Testis (tissue), 2 donors: Measurements from ENCODE around the gene CCDC92B.

Source experiments
- POLR2A ChIP-seq: fragments of 450-650 bp; IDR thresholded peaks from one replicate; pipeline ENCODE4 v1.6.1; 2017; ENCODE audit warnings: antibody characterized with exemption, mild to moderate bottlenecking, moderate library complexity
- TF ChIP-seq, protein P1 (sequence below), 3 experiments: fragments of 450-650 bp in 2 of 3; fragments of 200-600 bp in 1 of 3; sonication (generic) in 1 of 3; IDR thresholded peaks; one replicate each; pipeline ENCODE4 v1.5.1; 2016 to 2019; ENCODE audit warnings: antibody characterized with exemption in 3 of 3, mild to moderate bottlenecking in 2 of 3, moderate library complexity in 1 of 3

DNA sequence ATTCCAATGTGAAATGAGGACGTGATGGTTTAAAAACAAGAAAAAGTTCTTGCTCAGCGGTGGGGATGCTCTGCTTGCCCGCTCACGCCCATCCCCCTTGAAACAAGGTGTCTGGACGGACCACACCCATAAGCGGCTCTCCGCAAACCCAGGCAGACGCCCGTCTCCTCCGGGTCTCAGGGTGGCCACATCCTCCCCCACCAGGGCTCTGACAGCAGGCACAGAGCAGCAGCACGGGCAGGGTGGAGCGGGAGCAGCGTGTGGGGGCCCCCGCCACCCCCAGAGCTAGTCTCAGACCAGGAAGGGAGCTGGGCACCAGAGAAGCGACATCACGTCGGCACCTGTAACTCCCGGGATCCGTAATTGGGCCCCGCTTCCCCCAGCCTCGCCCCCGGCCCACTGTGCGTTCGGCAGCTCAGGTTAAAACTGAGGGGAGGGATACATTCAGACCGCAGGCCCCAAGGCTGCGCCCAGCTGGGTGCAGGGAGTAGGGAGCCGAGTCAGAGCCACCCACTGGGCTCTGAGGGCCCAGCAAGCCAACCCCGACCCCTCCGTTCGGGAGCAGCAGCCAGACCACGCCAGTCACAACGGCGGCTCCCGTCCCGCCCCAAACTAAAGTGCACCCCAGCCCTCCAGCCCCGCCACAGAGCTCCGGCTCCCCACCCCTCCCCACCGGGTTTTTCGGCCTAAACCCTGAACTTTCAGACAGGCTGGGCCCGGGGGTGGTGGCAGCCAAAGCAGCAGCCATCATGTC, 59.9 kb downstream of the CCDC92B start:
- TF ChIP-seq, protein P1, sequence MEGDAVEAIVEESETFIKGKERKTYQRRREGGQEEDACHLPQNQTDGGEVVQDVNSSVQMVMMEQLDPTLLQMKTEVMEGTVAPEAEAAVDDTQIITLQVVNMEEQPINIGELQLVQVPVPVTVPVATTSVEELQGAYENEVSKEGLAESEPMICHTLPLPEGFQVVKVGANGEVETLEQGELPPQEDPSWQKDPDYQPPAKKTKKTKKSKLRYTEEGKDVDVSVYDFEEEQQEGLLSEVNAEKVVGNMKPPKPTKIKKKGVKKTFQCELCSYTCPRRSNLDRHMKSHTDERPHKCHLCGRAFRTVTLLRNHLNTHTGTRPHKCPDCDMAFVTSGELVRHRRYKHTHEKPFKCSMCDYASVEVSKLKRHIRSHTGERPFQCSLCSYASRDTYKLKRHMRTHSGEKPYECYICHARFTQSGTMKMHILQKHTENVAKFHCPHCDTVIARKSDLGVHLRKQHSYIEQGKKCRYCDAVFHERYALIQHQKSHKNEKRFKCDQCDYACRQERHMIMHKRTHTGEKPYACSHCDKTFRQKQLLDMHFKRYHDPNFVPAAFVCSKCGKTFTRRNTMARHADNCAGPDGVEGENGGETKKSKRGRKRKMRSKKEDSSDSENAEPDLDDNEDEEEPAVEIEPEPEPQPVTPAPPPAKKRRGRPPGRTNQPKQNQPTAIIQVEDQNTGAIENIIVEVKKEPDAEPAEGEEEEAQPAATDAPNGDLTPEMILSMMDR (IDR thresholded peaks at IDR 0.05): no peak
- no peak for TF ChIP-seq POLR2A
